Activated naive CD4-positive, alpha-beta T cell treated with anti-CD3 and anti-CD28 coated beads, Interleukin-2, amount 10 ng/mL, durations not matched to agents 7 days and 5 days (primary cell): ENCODE measurements around the gene TMEM132A.
"Not testable (repeated sequence)": the region's sequence is repeated elsewhere in the genome, so short reads cannot be mapped to it uniquely, and the experiment has no call there.

Source experiments
- CTCF ChIA-PET: fragments of 350-600 bp; sonication (Branson Sonifier 250); formaldehyde crosslinking; loops from one replicate; lab custom pipeline; 2021; ENCODE audit warnings: antibody characterized with exemption; lab: Charles Lee
- DNase-seq: peaks from one replicate; pipeline ENCODE4 v3.0.0-alpha.2; 2020
- H3K27ac Mint-ChIP-seq: one replicate; pipeline ENCODE4 v1.8.0; 2021; ENCODE audit warnings: mild to moderate bottlenecking, moderate library complexity, mixed read lengths
- H3K27me3 Mint-ChIP-seq: one replicate; pipeline ENCODE4 v1.8.0; 2021; ENCODE audit warnings: mild to moderate bottlenecking, mixed read lengths
- H3K36me3 Mint-ChIP-seq: one replicate; pipeline ENCODE4 v1.8.0; 2021; ENCODE audit warnings: mixed read lengths
- H3K4me1 Mint-ChIP-seq: one replicate; pipeline ENCODE4 v1.8.0; 2021; ENCODE audit warnings: mixed read lengths
- H3K4me3 Mint-ChIP-seq: one replicate; pipeline ENCODE4 v1.8.0; 2021; ENCODE audit warnings: mild to moderate bottlenecking, moderate library complexity, mixed read lengths
- H3K9me3 Mint-ChIP-seq: one replicate; pipeline ENCODE4 v1.8.0; 2021; ENCODE audit warnings: mixed read lengths

TMEM132A gene

DNA sequence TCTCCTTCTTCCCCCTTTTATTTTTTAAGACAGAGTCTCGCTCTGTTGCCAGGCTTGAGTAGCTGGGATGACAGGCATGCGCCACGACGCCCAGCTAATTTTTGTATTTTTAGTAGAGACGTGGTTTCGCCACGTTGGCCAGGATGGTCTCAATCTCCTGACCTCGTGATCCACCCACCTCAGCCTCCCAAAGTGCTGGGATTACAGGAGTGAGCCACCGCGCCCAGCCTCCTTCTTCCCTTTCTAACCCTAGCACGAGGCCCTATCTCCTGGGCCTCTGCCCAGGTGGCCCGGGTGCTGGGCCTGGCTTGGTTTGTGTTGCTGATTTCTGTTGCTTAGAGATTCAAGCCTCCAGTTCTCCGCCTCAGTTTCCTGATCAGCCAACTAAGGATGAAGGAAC, 50.1 kb downstream of the TMEM132A start:
- H3K27me3 Mint-ChIP-seq, H3K9me3 Mint-ChIP-seq, CTCF ChIA-PET: not testable (repeated sequence)
- Mint-ChIP-seq H3K4me1 (peaks cover 57% of the 10 kb centered on the region), H3K36me3 (peaks cover 65% of the 10 kb centered on the region), H3K4me3 (peak overlapping the region; percentile 90), H3K27ac (peak overlapping the region; percentile 92)
- DNase-seq: peak; percentile 28

- Mint-ChIP-seq H3K4me1 (peaks cover 61% of the 10 kb centered on the region), H3K27ac (peak overlapping the region; percentile 92), H3K9me3 (no peaks in the 10 kb centered on the region), H3K27me3 (no peaks in the 10 kb centered on the region), H3K36me3 (peaks cover 66% of the 10 kb centered on the region), H3K4me3 (peak overlapping the region; percentile 90)
- CTCF ChIA-PET: no interaction called here
- peak; percentile 32 for DNase-seq
Measured at GRCh38 chr11:60974726-60975125, 50.5 kb downstream of the TMEM132A start.

GRCh38 chr11:60977224-60977623, 53.0 kb downstream of the TMEM132A start:
- peaks cover 69% of the 10 kb centered on the region for H3K4me1 Mint-ChIP-seq
- H3K27ac Mint-ChIP-seq: peak overlapping the region; percentile 97
- H3K9me3 Mint-ChIP-seq: no peaks in the 10 kb centered on the region
- peaks cover 83% of the 10 kb centered on the region for H3K36me3 Mint-ChIP-seq
- peak overlapping the region; percentile 59 for H3K4me3 Mint-ChIP-seq
- H3K27me3 Mint-ChIP-seq: no peaks in the 10 kb centered on the region
- CTCF ChIA-PET: interaction anchor here (0.6 to 1.6 kb wide), 7 partner anchors 9 to 134 kb away, joined by 3 to 9 read pairs (median 3); no protein-coding TSS in a partner anchor
- peak; percentile 21 for DNase-seq

DNA sequence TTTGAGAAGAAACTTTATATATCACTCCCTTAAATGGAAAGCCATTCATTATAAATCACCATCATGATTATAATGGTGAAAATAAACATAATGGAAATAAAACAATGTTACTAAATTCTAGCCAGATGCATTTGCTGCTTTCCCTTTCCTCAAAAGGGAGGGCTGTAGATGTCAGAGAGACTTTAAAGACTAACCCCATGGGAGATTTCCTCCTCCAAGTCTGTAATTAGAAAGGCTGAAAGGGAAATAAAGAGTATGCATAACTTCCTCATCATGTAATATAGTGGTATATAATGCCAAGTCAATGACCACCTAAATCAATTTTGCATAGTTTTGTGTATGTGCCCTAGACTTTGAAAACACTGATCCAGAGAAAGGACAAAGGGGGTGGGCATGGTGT, 53.6 kb downstream of the TMEM132A start:
- CTCF ChIA-PET: interaction anchor here (0.6 to 1.6 kb wide), 5 partner anchors 8 to 127 kb away, joined by 3 to 9 read pairs (median 3); no protein-coding TSS in a partner anchor
- DNase-seq: no peak
- peak overlapping the region; percentile 59 for H3K4me3 Mint-ChIP-seq
- H3K36me3 Mint-ChIP-seq: peaks cover 82% of the 10 kb centered on the region
- H3K27ac Mint-ChIP-seq: peak overlapping the region; percentile 97
- H3K27me3 Mint-ChIP-seq: no peaks in the 10 kb centered on the region
- H3K4me1 Mint-ChIP-seq: peaks cover 75% of the 10 kb centered on the region
- no peaks in the 10 kb centered on the region for H3K9me3 Mint-ChIP-seq

GRCh38 chr11:60978546-60979380, 54.5 kb downstream of the TMEM132A start:
- peak overlapping the region; percentile 97 for H3K27ac Mint-ChIP-seq
- CTCF ChIA-PET: interaction anchor here (1.0 to 1.7 kb wide), 6 partner anchors 7 to 153 kb away, joined by 3 to 4 read pairs (median 3); partner anchors contain the start of genes CD6 and TMEM109
- peak; percentile 55 for DNase-seq

DNA sequence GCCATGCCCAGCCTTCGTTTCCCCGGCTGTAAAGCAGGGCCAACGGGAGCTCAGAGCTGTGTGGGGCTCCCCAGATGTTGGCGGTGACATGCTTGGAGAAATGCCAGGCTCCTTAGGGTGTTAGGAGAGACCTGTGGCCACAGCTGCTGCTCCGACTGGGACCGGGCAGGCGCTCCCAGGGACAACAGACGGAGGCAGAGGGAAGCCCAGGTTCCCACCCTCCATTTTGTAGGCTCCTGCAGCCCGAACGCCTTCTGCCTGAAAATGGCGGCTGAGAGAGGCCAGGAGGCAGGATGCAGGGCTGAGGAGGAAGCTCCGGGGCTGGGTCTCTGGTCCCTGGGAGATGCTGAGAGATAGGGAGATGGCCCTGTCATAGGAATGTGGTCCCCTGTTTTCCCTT, 57.3 kb downstream of the TMEM132A start:
- no peaks in the 10 kb centered on the region for H3K27me3 Mint-ChIP-seq
- peaks cover 77% of the 10 kb centered on the region for H3K36me3 Mint-ChIP-seq
- H3K4me3 Mint-ChIP-seq: peak overlapping the region; percentile 71
- H3K9me3 Mint-ChIP-seq: no peaks in the 10 kb centered on the region
- CTCF ChIA-PET: interaction anchor here (1.1 to 1.5 kb wide), 3 partner anchors 12 to 60 kb away, joined by 3 to 6 read pairs (median 3); no protein-coding TSS in a partner anchor
- H3K27ac Mint-ChIP-seq: peak overlapping the region; percentile 97
- H3K4me1 Mint-ChIP-seq: peaks cover 98% of the 10 kb centered on the region
- peak; percentile 53 for DNase-seq

More at GRCh38 chr11:60978546-60979380, 54.5 kb downstream of the TMEM132A start:
- Mint-ChIP-seq H3K36me3 (peaks cover 84% of the 10 kb centered on the region), H3K27me3 (no peaks in the 10 kb centered on the region), H3K4me3 (peak overlapping the region; percentile 73), H3K9me3 (no peaks in the 10 kb centered on the region), H3K4me1 (peaks cover 84% of the 10 kb centered on the region)

DNA sequence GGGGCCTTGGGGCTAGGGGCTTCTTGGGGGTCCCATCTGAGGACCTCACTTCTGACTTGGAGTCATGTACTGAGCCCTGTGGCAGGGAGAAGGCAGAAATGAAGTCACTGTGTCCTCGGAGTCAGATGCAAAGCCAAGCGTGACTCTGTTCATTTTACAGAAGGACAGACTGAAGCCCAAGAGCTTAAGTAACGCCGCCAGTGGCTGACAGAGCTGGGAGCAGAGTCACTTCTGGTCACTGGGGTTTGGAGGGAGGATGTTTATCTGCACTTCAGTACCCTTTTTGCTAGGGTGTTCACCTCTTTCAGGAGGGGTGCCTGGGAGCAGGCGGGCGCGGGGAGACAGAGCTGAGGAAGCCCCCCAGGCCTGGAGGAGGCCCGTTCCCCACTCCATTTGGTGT, 57.9 kb downstream of the TMEM132A start:
- H3K27ac Mint-ChIP-seq: peak overlapping the region; percentile 97
- no peak for DNase-seq
- peaks cover 99% of the 10 kb centered on the region for H3K4me1 Mint-ChIP-seq
- no peaks in the 10 kb centered on the region for H3K9me3 Mint-ChIP-seq
- peak overlapping the region; percentile 71 for H3K4me3 Mint-ChIP-seq
- CTCF ChIA-PET: interaction anchor here (0.6 to 1.5 kb wide), 6 partner anchors 11 to 60 kb away, joined by 3 to 6 read pairs (median 3); partner anchors contain the start of gene CD6
- H3K27me3 Mint-ChIP-seq: no peaks in the 10 kb centered on the region
- H3K36me3 Mint-ChIP-seq: peaks cover 79% of the 10 kb centered on the region

- Mint-ChIP-seq H3K27me3 (no peaks in the 10 kb centered on the region), H3K27ac (peak overlapping the region; percentile 97), H3K4me3 (peak overlapping the region; percentile 71), H3K36me3 (peaks cover 79% of the 10 kb centered on the region), H3K9me3 (no peaks in the 10 kb centered on the region), H3K4me1 (peaks cover 99% of the 10 kb centered on the region)
- DNase-seq: no peak
- CTCF ChIA-PET: no interaction called here
Measured at GRCh38 chr11:60984149-60984548, 59.9 kb downstream of the TMEM132A start.

- Mint-ChIP-seq H3K27ac (peak overlapping the region; percentile 97), H3K4me3 (peak overlapping the region; percentile 71), H3K36me3 (peaks cover 82% of the 10 kb centered on the region), H3K27me3 (no peaks in the 10 kb centered on the region), H3K9me3 (no peaks in the 10 kb centered on the region), H3K4me1 (peaks cover 99% of the 10 kb centered on the region)
- CTCF ChIA-PET: no interaction called here
- no peak for DNase-seq
Measured at GRCh38 chr11:60984636-60985035, 60.4 kb downstream of the TMEM132A start.

- H3K36me3 Mint-ChIP-seq: peaks cover 78% of the 10 kb centered on the region
- H3K9me3 Mint-ChIP-seq: no peaks in the 10 kb centered on the region
- peaks cover 98% of the 10 kb centered on the region for H3K4me1 Mint-ChIP-seq
- H3K27ac Mint-ChIP-seq: peak overlapping the region; percentile 97
- H3K27me3 Mint-ChIP-seq: no peaks in the 10 kb centered on the region
- CTCF ChIA-PET: interaction anchor here (1.3 kb wide), 1 partner anchor 8 kb away, joined by 9 read pairs; no protein-coding TSS in a partner anchor
- no peak for DNase-seq
- peak overlapping the region; percentile 71 for H3K4me3 Mint-ChIP-seq
Measured at GRCh38 chr11:60985501-60985900, 61.2 kb downstream of the TMEM132A start.

DNA sequence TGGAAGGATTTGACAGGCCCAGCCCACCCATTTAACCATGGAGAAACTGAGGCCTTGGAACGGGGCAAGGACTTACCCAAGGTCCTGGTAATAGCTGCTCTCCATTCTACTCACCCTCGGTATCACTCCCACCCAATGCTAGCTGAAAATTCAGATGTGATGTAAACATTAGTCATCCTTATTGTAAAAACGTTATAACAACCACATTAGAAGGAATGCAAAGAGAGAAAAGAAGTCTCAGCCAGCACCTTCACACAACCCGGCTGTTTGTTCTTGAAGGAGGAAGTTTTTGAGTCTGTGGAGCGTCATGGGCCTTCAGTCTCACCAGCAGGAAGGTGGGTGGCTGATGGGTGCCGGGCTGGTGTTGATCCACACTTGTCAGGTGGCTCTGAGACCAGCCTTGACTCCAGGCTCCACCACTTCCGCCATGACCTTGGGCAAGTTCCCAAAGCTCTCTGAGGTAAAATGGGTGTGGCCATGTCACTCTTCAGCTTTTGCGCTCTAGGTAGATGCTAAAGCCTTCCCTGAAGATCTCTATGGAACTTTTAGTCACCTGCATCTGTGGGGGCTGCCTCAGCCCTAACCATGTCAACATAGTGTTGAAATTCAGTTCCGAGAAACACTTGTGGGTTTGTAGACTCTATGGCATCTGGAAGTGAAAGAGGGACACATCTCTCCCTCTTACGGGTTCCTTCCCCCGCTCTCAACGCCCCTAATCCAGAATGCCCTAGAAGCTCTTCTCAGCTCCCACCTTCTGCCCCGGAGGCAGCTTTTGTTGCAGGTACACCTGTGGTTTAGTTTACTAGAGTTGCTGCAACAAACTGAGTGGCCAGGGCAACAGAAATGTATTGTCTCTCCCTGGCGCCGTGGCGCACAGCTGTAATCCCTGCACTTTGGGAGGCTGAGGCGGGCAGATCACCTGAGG, 62.0 kb downstream of the TMEM132A start:
- Mint-ChIP-seq H3K27me3 (no peaks in the 10 kb centered on the region), H3K36me3 (peaks cover 78% of the 10 kb centered on the region), H3K9me3 (no peaks in the 10 kb centered on the region), H3K27ac (peak overlapping the region; percentile 97), H3K4me3 (peak overlapping the region; percentile 71), H3K4me1 (peaks cover 96% of the 10 kb centered on the region)
- peak; percentile 95 for DNase-seq
- CTCF ChIA-PET: interaction anchor here (0.6 to 1.3 kb wide), 2 partner anchors 9 to 153 kb away, joined by 5 to 9 read pairs; no protein-coding TSS in a partner anchor
